GM19463 (cell line): Measurements from ENCODE around the gene RFXANK.
"Not testable (repeated sequence)": the region's sequence is repeated elsewhere in the genome, so short reads cannot be mapped to it uniquely, and the experiment has no call there.

ENCODE experiments used
- ATAC-seq: cut with Tn5 transposase; IDR thresholded peaks from one replicate; pipeline ENCODE4 v1.9.1; 2021; ENCODE audit warnings: mild to moderate bottlenecking, moderate library complexity; ENCODE audit not compliant: unreplicated experiment

The RFXANK gene

DNA sequence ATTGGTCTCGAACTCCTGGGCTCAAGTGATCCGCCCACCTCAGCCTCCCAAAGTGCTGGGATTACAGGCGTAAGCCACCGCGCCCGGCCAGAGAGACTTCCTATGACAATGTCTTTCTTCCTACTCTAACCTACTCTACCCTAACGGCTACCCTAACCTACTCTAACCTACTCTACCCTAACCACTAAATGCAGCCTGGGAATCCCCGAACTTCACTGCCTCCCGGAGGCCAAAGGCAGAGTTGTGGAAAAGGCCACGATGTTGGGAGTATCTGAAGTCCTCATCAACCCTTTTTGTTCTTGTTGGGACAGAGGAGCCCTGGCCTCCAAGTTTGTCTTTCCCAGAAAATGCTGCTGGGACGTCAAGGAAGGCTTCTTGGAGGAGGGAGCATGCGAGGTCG lies 12.1 kb downstream of the RFXANK start:
- no peak for ATAC-seq

DNA sequence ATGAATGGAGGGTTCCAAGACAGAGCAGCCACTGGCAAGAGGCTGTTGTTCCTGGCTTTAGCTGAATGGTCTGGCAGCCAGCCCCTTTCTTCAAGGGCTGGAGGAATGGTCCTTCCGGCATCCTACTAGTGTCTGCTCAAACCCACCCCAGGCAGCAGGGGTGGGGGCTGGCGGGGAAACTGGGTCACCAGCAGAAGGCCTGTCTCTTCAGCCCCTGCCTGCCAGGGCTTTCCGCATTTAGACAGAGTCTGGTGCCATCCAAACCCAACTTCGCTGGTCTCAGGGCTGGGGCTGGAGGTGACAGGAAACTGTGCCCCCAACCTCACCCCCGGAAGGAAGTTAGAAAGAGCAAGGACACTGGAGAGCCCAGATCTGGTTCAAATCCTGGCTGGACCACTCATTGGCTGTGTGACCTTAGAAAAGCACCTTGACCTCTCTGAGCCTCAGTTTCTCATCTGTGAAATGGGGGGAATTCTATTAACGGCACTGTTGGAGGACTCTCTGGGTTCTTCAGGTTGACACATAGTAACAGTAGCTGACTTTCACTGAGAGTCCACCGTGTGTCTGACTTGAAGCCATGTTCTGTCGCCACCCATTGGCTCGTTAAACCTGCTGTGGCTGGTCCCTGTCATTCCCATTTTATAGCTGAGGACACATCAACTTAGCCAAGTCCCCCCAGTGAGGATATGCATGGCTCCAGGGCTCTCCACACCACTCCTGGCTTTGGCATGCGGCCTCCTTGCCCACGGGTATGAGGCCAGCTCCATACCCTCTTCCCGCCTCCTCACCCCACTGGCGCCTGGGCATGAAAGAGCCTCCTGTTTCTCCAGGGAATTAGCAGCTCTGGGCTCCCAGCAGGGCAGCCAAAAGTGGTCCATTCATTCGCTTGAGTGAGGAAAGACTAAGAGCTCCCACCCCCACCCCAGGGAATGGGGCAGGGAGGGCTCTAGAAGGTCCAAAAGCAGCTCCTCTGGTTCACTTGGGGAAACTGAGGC lies 13.7 kb downstream of the RFXANK start:
- no peak for ATAC-seq

DNA sequence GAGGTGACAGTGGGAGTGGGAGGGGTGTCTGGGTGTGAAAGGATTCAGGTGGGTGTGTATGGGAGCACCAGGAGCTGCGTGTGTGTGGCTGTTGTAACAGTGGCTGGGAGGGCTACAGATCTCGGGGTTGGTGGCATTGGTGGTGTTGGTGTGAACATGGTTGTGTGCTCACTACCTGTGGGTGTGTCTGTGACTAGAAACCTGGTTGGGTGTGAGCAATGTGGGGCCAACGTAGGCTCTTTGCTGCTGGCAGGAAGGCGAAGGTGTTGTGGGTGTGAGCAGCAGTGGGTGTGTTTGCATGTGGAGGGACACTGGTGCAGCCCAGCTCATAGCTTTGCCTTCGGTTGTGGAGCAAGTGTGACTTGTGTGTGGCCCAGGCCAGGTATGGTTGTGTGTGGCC lies 14.9 kb downstream of the RFXANK start:
- ATAC-seq: no peak

DNA sequence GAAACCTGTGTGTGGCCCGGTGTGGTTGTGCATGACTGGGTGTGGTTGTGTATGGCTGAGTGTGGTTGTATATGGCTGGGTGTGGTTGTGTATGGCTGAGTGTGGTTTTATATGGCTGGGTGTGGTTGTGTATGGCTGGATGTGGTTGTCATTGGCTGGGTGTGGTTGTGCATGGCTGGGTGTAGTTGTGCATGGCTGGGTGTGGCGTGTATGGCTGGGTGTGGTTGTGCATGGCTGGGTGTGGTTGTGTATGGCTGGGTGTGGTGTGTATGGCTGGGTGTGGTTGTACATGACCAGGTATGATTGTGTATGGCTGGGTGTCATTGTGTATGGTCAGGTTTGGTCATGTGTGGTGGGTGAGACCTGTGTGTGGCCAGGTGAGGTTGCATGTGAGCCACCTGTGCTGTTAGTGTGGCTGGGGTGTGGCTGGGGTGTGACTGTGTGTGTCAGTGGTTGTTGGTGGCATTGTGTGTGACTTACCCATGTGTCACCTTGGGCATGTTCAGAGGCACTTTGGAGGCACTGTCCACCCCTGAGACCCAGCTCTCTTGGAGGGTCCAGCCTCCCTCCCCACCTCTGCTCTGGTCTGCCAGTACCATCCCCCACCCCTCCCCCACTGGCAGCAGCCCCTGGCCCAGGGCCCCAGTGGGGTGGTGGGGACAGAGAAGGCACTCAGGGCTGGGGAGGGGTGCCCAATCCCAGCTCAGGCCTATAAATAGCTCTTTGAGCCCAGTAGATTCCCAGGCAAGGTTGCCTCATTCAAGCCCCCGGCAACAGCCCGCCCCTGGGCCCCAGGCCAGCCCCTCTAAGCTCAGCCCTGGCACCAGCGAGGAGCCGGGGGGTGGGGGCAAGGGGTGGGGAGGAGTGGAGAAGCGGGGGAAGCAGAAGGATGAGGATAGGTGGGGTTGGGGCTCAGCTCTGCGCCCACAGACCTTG lies 15.8 kb downstream of the RFXANK start:
- no peak for ATAC-seq

DNA sequence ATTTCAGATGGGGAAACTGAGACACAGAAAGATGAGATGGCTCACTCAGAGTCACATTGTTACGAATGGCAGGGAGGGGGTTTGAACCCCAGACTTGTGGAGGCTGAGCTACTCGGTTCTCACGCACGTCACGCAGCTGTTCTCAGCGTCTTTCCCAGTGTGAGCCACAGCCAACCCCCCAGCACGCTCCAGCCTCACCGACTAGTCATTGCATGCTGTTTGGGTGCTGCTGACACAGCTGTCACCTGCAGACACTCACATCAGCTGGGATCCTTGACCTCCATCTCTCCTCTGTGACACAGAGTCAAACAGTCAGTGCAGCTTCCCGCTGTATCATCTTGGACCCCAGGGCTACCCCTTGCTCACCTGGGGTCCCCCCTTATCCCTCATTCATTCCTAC lies 17.3 kb downstream of the RFXANK start:
- no peak for ATAC-seq

DNA sequence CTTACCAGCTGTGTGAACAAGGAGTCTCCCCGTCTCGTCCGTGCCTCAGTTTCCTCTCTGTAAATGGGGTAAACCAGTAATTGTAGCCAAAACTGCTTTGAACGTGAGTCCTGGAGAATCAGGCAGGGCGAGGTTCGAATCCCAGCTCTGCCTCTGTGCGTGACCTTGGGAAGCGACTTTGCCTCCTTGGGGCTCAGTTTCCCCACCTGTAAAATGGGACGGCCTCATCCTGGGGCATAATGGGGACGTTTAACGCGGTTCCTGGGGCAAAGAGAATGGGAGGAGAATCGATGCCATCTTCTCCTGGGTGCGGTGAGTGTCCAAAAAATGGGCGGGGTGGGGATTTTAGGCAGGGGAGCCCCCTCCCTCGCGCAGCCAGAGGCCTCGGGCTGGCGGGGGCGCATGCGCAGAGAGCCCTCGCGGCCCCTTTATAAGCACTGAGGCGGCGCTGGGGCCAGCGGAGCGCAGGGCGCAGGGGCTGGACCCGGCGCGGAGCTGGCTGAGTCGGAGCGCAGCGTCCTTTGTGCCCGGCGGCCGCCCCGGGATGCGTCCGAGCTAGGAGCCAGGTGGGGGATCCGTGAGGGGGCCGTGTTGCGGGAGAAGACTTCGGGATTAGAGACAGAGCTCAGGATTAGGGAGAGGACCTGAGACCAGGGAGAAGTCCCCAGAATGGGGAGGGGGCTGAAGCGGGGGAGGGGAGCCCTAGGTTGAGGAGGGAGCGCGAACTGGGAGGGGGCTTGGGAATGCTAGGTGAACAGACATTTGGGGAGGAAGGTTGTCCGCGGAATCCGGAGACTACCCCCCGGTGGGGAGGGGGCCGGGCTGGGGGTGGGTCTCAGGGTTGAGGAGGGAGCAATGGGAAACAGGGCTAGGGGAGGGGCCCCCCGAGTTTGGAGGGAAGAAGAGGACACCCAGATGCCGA lies 19.7 kb downstream of the RFXANK start, which contains the start of gene NCAN:
Gene NCAN (plus strand): TSS at position 460 of the 922 bp plus-strand sequence. CDS start 4,996 bp downstream, outside the sequence.
- ATAC-seq: no peak

DNA sequence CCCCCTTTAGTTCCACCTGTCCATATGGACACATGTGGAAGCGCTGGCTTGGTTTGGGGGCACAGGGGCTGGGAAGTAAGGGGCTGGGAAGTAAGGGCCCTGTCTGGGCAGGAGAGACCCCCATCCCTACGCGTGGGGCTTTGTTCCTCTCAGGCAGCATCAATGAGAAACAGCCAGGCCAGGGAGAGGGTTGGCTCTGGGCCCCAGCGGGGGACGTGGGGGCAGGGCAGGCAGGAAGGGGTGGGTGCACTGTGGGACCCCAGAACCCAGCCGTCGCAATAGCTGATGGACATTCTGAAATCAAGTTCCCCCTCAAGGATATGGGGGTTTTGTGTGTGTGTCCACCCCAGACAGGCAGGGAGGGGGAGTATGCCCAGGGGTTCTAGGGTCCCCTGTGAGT lies 20.9 kb downstream of the RFXANK start:
- no peak for ATAC-seq

DNA sequence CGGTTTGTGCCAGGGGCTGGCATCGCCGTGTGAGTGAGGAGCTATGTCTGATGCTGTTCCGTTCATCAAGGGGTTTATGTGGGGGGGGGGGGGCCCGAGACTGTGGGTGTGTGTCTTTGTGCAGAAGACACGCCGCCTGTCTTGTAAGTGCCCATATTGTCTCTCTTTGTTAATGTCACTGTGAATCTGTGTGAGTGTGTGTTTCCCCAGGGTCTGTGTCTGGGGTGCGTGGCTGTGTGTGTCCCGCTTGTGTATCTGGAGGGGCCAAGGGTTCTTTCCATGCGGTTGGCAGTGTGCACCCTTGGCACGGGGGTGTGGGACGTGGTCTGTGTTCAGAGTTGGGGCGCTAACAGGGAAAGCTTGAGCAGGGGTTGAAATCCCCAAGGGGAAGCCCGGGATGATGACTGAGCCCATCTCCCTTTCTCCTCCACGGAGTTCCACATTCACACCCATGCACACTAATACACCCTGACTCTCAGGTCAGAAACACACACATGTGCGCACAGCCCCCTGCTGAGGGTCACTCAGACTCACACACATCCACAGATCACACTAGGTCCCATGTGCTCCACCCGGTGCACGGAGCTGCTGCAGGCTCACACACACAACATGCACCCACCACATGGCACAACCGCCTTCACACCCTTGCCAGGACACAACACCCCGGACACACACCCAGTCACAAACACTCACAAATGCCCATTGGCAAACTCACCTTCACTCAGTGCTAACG lies 21.5 kb downstream of the RFXANK start:
- no peak for ATAC-seq

DNA sequence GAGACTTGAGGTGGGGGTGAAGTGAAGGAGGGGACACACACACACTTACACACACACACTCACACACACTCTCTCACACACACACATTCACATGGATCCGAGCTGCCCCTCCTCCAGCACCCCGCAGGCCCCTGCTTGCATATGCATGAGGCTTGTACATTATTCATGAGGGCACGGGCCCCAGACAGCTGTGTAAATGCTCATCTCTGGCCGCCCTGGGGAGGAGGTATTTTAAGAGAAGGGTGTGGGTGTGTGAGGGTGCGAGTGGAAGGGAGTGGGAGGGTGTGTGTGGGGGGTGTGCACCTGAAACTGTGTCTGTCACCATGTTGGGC lies 22.1 kb downstream of the RFXANK start:
- no peak for ATAC-seq

DNA sequence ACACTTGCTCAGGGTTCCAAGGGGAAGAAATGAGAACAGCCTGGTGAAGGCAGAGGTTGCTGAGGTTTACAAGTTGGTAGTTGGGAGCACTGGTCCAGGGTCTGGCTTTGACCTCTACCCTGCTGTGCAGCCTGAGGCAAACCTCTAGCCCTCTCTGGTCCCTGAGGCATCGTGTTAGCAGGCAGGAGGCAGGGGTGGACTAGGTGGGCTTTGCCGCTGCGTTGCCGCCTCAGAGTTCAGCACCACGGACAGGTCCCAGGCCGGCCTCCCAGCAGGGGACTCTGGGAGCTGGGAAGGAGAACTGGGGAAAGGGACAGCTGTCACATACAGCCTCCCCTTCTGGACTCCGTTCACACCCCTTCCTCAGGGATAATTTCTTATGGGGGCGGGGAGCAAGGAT lies 22.8 kb downstream of the RFXANK start:
- no peak for ATAC-seq

DNA sequence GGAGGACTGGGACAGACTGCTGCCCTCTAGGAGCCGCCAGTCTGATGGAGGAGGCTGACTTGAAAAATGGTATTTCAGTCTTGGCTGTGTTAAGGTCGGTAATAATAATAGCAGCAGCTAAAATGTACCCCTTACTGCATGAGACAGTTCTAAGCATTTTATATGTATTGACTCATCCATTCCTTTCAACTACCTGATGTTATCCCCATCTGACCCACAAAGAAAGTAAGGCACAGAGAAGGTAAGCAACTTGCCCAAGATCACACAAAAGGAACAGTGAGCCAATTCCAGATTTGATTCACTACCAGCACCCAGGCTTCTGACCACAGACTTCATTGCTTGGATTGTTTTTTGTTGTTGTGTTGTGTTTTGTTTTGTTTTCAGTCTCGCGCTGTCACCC lies 23.7 kb downstream of the RFXANK start:
- no peak for ATAC-seq

DNA sequence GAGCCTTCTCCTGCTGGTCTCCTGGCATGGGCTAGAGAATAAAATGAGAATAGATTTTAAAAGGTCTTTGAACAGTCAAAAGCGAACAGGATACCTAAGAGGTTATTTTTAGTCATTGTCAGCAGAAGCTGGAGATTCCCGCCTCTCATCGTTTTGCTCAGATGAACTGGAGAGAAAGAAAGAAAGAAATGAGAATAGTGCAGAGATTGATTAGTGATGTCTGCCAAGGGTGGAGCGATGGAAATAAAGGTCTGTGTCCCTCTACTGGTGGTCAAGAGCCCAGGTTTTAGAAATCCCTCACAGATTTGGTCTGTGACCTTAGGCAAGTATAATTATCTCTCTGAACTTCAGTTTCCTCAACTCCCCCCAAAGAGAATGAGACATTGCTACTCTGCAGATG lies 25.0 kb downstream of the RFXANK start:
- no peak for ATAC-seq

DNA sequence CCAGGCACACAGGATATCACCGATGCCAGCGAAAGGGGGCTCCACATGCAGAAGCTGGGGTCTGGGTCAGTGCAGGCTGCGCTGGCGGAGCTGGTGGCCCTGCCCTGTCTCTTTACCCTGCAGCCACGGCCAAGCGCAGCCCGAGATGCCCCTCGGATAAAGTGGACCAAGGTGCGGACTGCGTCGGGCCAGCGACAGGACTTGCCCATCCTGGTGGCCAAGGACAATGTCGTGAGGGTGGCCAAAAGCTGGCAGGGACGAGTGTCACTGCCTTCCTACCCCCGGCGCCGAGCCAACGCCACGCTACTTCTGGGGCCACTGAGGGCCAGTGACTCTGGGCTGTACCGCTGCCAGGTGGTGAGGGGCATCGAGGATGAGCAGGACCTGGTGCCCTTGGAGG lies 26.9 kb downstream of the RFXANK start:
- no peak for ATAC-seq

DNA sequence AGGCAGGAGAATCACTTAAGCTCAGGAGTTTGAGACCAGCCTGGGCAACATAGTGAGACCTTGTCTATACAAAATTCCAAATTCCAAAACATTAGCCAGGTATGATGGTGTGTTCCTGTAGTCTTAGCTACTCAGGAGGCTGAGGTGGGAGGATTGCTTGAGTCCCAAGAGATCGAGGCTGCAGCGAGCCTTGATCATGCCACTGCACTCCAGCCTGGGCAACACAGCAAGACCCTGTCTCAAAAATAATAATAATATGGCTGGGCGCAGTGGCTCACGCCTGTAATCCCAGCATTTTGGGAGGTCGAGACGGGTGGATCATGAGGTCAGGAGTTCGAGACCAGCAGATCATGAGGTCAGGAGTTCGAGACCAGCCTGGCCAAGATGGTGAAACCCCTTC lies 28.9 kb downstream of the RFXANK start:
- not testable (repeated sequence) for ATAC-seq

DNA sequence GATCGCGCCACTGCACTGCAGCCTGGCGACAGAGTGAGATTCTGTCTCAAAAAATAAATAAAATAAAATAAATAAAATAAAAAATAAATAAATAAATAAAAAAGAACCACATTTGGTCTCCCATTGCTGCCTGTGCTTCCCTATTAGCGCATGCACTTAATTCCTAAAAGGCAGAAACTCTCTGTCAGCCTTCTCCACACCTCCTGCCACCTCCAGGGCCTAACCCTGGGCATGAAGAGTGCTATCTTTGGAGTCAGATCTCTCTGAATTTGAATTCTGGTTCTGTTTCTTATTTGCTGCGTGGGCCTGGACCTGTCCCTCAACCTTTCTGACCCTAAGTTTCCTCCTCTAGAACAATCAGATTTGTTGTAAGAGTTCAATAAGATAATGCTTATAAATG lies 31.0 kb downstream of the RFXANK start:
- no peak for ATAC-seq

DNA sequence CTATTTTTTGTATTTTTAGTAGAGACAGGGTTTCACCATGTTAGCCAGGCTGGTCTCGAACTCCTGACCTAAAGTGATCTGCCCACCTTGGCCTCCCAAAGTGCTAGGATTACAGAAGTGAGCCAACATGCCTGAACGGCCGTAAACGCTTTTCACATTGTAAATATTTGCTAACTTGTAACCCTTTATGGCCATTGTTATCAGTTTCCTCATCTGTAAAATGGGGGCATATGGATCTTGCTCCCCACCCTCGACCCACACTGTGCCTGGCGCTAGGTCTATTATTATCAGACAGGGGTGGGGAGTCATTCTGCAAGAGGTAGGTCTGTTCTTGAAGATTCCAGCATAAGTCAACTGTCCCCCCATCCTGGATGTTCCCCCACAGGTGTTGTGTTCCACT lies 31.6 kb downstream of the RFXANK start:
- no peak for ATAC-seq

DNA sequence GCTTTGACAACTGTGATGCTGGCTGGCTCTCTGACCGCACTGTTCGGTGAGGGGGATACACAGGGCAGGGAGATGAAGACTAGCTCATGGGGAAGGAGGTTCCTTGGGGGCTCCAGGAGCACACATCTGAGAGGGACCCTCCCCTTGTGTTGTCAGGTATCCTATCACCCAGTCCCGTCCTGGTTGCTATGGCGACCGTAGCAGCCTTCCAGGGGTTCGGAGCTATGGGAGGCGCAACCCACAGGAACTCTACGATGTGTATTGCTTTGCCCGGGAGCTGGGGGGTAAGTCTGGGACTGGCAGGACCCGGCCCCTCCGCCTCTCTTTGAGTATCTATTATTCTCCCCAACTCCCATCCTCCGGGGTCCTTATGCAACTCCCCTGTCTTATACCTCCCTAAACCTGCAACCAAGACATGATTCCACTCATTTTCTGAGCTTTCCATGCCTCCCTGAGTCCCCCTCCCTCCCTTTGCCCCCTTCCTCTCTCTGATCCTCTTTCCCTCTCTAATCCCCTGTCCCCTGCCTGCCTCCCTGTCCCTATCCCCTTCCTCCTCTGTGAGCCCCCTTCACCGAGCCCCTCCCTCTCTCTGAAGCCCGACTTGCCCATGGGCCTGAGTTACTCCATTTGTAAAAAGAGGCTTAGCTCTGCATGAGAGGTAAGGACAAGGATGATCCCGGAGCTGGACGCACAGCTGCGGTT lies 32.2 kb downstream of the RFXANK start:
- ATAC-seq: no peak

DNA sequence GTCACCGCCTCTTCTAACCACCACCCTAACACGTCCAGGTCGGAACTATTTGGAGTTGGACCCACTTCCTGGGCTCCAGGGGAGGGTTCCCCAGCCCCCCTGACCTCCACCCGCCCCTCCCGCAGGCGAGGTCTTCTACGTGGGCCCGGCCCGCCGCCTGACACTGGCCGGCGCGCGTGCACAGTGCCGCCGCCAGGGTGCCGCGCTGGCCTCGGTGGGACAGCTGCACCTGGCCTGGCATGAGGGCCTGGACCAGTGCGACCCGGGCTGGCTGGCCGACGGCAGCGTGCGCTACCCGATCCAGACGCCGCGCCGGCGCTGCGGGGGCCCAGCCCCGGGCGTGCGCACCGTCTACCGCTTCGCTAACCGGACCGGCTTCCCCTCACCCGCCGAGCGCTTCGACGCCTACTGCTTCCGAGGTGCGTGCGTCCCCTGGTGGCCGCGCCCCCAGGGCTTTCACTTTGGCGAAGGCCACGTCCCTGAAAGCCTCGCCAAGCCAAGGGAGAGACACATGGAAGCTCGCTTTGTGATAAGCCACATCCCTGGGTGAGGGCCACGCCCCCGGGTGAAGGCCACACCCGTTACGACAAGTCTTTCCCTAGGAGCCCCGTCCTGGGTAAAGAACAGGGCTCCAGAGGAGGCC lies 32.9 kb downstream of the RFXANK start:
- no peak for ATAC-seq

DNA sequence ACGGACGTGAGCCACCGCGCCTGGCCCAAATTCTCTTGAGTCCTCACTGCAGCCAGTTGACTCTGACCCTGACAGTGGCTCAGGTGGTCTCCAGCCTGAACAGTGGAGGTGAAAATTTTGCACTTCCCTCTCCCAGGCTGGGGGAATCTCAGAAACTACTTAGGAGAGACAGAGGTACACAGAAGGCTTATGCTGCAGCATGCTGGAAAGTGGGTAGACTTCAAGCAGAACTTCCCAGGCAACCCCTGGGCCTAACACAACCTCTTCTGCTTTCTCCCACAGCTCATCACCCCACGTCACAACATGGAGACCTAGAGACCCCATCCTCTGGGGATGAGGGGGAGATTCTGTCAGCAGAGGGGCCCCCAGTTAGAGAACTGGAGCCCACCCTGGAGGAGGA lies 34.1 kb downstream of the RFXANK start:
- ATAC-seq: no peak
